ENCODE results near the gene TOB1. TPM values are rescaled to one million over a fixed set of nuclear protein-coding genes. Genes with fewer than 3 reads are reported as not detected.

Gene TOB1
- total and polyA plus RNA-seq, 9 of the 15 experiments (the other 6 are each of a cell fraction or from before 2014, with no cell fraction given) = 4.8 to 63.7 (median 13.2) TPM

- no peak for TF ChIP-seq ARHGAP35 (IDR thresholded peaks at IDR 0.05; ENCODE audit: partially characterized antibody)
- TF ChIP-seq ZNF140 (CRISPR knock-in tag; IDR thresholded peaks at IDR 0.05) = no peak
- TF ChIP-seq ZNF184 (CRISPR knock-in tag; IDR thresholded peaks at IDR 0.05) = no peak
- TF ChIP-seq MTA2 (IDR thresholded peaks at IDR 0.05; ENCODE audit: low read depth) = no peak
- no peak for TF ChIP-seq TRIM28 (IDR thresholded peaks at IDR 0.05)
- TF ChIP-seq PRDM10 (IDR thresholded peaks at IDR 0.05; ENCODE audit: partially characterized antibody) = peak; percentile 96
- TF ChIP-seq CEBPG (CRISPR knock-in tag; IDR thresholded peaks at IDR 0.05) = no peak
- no peak for TF ChIP-seq CEBPG (tag; conservative IDR thresholded peaks at IDR 0.05 in 1 of 2, IDR thresholded peaks at IDR 0.05 in 1 of 2)
- TF ChIP-seq ATF1 (CRISPR knock-in tag; IDR thresholded peaks at IDR 0.05) = no peak
- peak; percentile 93 for TF ChIP-seq ATF1 (tag; IDR thresholded peaks at IDR 0.05)
- TF ChIP-seq FOS (IDR thresholded peaks at IDR 0.05; ENCODE audit: extremely low read depth, insufficient read length) = peak; percentile 95
- no peak for TF ChIP-seq NCOA1 (IDR thresholded peaks at IDR 0.05; ENCODE audit: low read depth)
- TF ChIP-seq WHSC1 (IDR thresholded peaks at IDR 0.05; ENCODE audit: low read length) = no peak
- peak; percentile 9; the same call in 1 of the 2 replicates for TF ChIP-seq FOSL1 (tag; conservative IDR thresholded peaks at IDR 0.05)
- no peak for TF ChIP-seq GATAD2A (IDR thresholded peaks at IDR 0.05)
- TF ChIP-seq EP300 (IDR thresholded peaks at IDR 0.05; ENCODE audit: low read length) = no peak
- no peak for TF ChIP-seq ZNF143 (CRISPR knock-in tag; IDR thresholded peaks at IDR 0.05)
- no peak for TF ChIP-seq FOXP1 (CRISPR knock-in tag; IDR thresholded peaks at IDR 0.05)
- no peak; the same call in 1 of the 2 replicates for TF ChIP-seq MAX (CRISPR knock-in tag; IDR thresholded peaks at IDR 0.05)
- TF ChIP-seq KAT2B (IDR thresholded peaks at IDR 0.05; ENCODE audit: low read depth, low read length) = no peak
- TF ChIP-seq SMAD4 (CRISPR knock-in tag; conservative IDR thresholded peaks at IDR 0.05) = peak; percentile 53; the same call in 1 of the 2 replicates
- TF ChIP-seq MYBL2 (IDR thresholded peaks at IDR 0.05; ENCODE audit: low read depth) = no peak
- TF ChIP-seq MYBL2 (CRISPR knock-in tag; IDR thresholded peaks at IDR 0.05; ENCODE audit: borderline replicate concordance) = no peak
- peak; percentile 71; the same call in 1 of the 2 replicates for TF ChIP-seq ELF4 (CRISPR knock-in tag; IDR thresholded peaks at IDR 0.05)
- no peak for TF ChIP-seq JUND (IDR thresholded peaks at IDR 0.05; ENCODE audit: borderline replicate concordance, low read depth, low read length)
- no peak for TF ChIP-seq JUND (tag; IDR thresholded peaks at IDR 0.05; ENCODE audit: borderline replicate concordance, low read depth, low read length)
- no peak for TF ChIP-seq FOXJ2 (tag; IDR thresholded peaks at IDR 0.05)
- TF ChIP-seq ZNF224 (CRISPR knock-in tag; IDR thresholded peaks at IDR 0.05) = no peak
- no peak for TF ChIP-seq CBX8 (IDR thresholded peaks at IDR 0.05; ENCODE audit: borderline replicate concordance, extremely low read depth, low read depth, low read length, poor library complexity, severe bottlenecking)
Observed at GRCh38 chr17:50867363-50868139, 1.4 kb upstream of the TOB1 start (continued).

All from K562 (cell line).